ENCODE data around the gene CDKN2C. TPM values are rescaled to one million over a fixed set of nuclear protein-coding genes. Genes with fewer than 3 reads are reported as not detected.
A peak's percentile ranks its signal among the peaks of the same experiment; 100 is the strongest.

Gene CDKN2C
- total and polyA plus RNA-seq, 10 of the 15 experiments (the other 5 are each of a cell fraction or from before 2014, with no cell fraction given): 3.3 to 11.7 (median 6.0) TPM

DNA sequence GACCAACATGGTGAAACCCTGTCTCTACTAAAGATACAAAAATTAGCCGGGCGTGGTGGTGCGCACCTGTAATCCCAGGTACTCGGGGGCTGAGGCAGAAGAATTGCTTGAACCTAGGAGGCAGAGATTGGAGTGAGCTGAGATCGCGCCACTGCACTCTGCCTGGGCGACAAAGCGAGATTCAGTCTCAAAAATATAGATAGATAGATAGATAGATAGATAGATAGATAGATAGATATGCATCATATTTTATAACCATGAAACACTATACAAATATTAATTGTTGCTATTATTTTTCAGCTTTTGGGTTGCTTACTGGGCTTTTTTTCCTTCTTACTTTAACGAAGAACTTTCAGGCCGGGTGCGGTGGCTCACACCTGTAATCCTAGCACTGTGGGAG, 5.2 kb upstream of the CDKN2C start:
- Histone ChIP-seq H4K20me1 (ENCODE audit: control insufficient read depth, insufficient read depth) (no peaks in the 10 kb centered on the region), H3K9me3 (replicated peaks; ENCODE audit: control insufficient read depth, insufficient read depth, low read length) (no peaks in the 10 kb centered on the region), H3K36me3 (ENCODE audit: control insufficient read depth in 2 of 2, insufficient read depth in 2 of 2, low read length in 1 of 2) (no peaks in the 10 kb centered on the region), H3K9ac (ENCODE audit: control insufficient read depth, insufficient read depth, low read length) (no peak overlapping the region), H2AFZ (ENCODE audit: control insufficient read depth, low read depth, low read length) (no peak overlapping the region), H3K79me2 (ENCODE audit: control insufficient read depth, insufficient read depth, low read length) (peaks cover 16% of the 10 kb centered on the region), H3K4me1 (ENCODE audit: control insufficient read depth, insufficient read depth, low read length) (no peaks in the 10 kb centered on the region; the same call in 1 of the 2 replicates), H3K27me3 (replicated peaks in 1 of 2; ENCODE audit: control insufficient read depth in 2 of 2, insufficient read depth in 2 of 2, low read length in 1 of 2) (no peaks in the 10 kb centered on the region), H3K4me3 (no peak overlapping the region), H3K4me2 (ENCODE audit: control insufficient read depth, insufficient read depth) (no peak overlapping the region), H3K27ac (ENCODE audit: control insufficient read depth, insufficient read depth) (no peak overlapping the region)
- no peak for DNase-seq (ENCODE audit: low read depth, low spot score)
- ChIA-PET CTCF (no interaction called here), POLR2A (no interaction called here), RAD21 (ENCODE audit: unreplicated experiment) (no interaction called here), SMC1A (ENCODE audit: uncharacterized antibody, unreplicated experiment) (no interaction called here)
- intact Hi-C loops (cut with micrococcal nuclease; ENCODE audit: unreplicated experiment) (loop anchor here (5.0 kb wide), 1 partner anchor 33 kb away; no protein-coding TSS in a partner anchor), in situ Hi-C loops (cut with MboI) (no loop called here)
- no peak for FAIRE-seq
- BruUV-seq (replicated peaks): no TSS peak
- no peak for ATAC-seq
- TF ChIP-seq TARDBP (IDR thresholded peaks at IDR 0.05; ENCODE audit: borderline replicate concordance) (no peak), NRF1 (conservative IDR thresholded peaks at IDR 0.05; ENCODE audit: low read depth, low read length) (no peak), CHD2 (IDR thresholded peaks at IDR 0.05; ENCODE audit: borderline replicate concordance, low read depth, low read length) (no peak), YY1 (IDR thresholded peaks at IDR 0.05; ENCODE audit: low read depth, low read length) (no peak), MYB (IDR thresholded peaks at IDR 0.05; ENCODE audit: borderline replicate concordance, low read depth, low read length) (no peak), HDAC6 (IDR thresholded peaks at IDR 0.05; ENCODE audit: unreplicated experiment) (no peak)
- TF ChIP-seq, protein P1, sequence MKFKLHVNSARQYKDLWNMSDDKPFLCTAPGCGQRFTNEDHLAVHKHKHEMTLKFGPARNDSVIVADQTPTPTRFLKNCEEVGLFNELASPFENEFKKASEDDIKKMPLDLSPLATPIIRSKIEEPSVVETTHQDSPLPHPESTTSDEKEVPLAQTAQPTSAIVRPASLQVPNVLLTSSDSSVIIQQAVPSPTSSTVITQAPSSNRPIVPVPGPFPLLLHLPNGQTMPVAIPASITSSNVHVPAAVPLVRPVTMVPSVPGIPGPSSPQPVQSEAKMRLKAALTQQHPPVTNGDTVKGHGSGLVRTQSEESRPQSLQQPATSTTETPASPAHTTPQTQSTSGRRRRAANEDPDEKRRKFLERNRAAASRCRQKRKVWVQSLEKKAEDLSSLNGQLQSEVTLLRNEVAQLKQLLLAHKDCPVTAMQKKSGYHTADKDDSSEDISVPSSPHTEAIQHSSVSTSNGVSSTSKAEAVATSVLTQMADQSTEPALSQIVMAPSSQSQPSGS (IDR thresholded peaks at IDR 0.05; ENCODE audit: low read length): no peak
- 87% methylated on average over 11 of the region's 11 CpGs for WGBS (ENCODE audit: insufficient coverage, insufficient replicate concordance, low lambda C conversion rate, missing lambda C conversion rate)

GRCh38 chr1:50966991-50967390, 3.1 kb upstream of the CDKN2C start:
- CTCF ChIA-PET: no interaction called here
- RAD21 ChIA-PET (ENCODE audit: unreplicated experiment): no interaction called here

More at GRCh38 chr1:50966991-50967390, 3.1 kb upstream of the CDKN2C start:
- H2AFZ ChIP-seq (ENCODE audit: control insufficient read depth, low read depth, low read length): peak overlapping the region; percentile 35; the same call in 1 of the 2 replicates
- no peaks in the 10 kb centered on the region; the same call in 1 of the 2 replicates for H3K4me1 ChIP-seq (ENCODE audit: control insufficient read depth, insufficient read depth, low read length)
- peak overlapping the region; percentile 92; the same call in 1 of the 2 replicates for H3K27ac ChIP-seq (ENCODE audit: control insufficient read depth, insufficient read depth)
- peak overlapping the region; percentile 57; the same call in 1 of the 2 replicates for H3K9ac ChIP-seq (ENCODE audit: control insufficient read depth, insufficient read depth, low read length)
- in situ Hi-C loops (cut with MboI) (no loop called here), intact Hi-C loops (cut with micrococcal nuclease; ENCODE audit: unreplicated experiment) (loop anchor here (5.0 kb wide), 1 partner anchor 35 kb away; no protein-coding TSS in a partner anchor)
- no peaks in the 10 kb centered on the region for H3K27me3 ChIP-seq (replicated peaks in 1 of 2; ENCODE audit: control insufficient read depth in 2 of 2, insufficient read depth in 2 of 2, low read length in 1 of 2)
- no peak for TF ChIP-seq DPF2 (IDR thresholded peaks at IDR 0.05)
- TF ChIP-seq, protein P2, sequence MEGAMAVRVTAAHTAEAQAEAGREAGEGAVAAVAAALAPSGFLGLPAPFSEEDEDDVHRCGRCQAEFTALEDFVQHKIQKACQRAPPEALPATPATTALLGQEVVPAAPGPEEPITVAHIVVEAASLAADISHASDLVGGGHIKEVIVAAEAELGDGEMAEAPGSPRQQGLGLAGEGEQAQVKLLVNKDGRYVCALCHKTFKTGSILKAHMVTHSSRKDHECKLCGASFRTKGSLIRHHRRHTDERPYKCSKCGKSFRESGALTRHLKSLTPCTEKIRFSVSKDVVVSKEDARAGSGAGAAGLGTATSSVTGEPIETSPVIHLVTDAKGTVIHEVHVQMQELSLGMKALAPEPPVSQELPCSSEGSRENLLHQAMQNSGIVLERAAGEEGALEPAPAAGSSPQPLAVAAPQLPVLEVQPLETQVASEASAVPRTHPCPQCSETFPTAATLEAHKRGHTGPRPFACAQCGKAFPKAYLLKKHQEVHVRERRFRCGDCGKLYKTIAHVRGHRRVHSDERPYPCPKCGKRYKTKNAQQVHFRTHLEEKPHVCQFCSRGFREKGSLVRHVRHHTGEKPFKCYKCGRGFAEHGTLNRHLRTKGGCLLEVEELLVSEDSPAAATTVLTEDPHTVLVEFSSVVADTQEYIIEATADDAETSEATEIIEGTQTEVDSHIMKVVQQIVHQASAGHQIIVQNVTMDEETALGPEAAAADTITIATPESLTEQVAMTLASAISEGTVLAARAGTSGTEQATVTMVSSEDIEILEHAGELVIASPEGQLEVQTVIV (IDR thresholded peaks at IDR 0.05; ENCODE audit: borderline replicate concordance, partially characterized antibody): no peak
- TF ChIP-seq, protein P1 (IDR thresholded peaks at IDR 0.05; ENCODE audit: low read length): no peak
- TF ChIP-seq ZNF384 (IDR thresholded peaks at IDR 0.05; ENCODE audit: borderline replicate concordance, low read depth, low read length): no peak
- TF ChIP-seq KDM1A (IDR thresholded peaks at IDR 0.05; ENCODE audit: borderline replicate concordance): no peak
- ATAC-seq (no peak), DNase-seq (ENCODE audit: low read depth, low spot score) (no peak), FAIRE-seq (no peak)
- peak overlapping the region; percentile 85 for H3K4me2 ChIP-seq (ENCODE audit: control insufficient read depth, insufficient read depth)
- WGBS (ENCODE audit: insufficient coverage, insufficient replicate concordance, low lambda C conversion rate, missing lambda C conversion rate): 61% methylated on average over 3 of the region's 3 CpGs
- no peaks in the 10 kb centered on the region for H3K36me3 ChIP-seq (ENCODE audit: control insufficient read depth in 2 of 2, insufficient read depth in 2 of 2, low read length in 1 of 2)
- no peaks in the 10 kb centered on the region for H4K20me1 ChIP-seq (ENCODE audit: control insufficient read depth, insufficient read depth)
- H3K9me3 ChIP-seq (replicated peaks; ENCODE audit: control insufficient read depth, insufficient read depth, low read length): no peaks in the 10 kb centered on the region
- peak overlapping the region; percentile 99 for H3K4me3 ChIP-seq
- ChIA-PET SMC1A (ENCODE audit: uncharacterized antibody, unreplicated experiment) (no interaction called here), POLR2A (no interaction called here)
- no TSS peak for BruUV-seq (replicated peaks)
- H3K79me2 ChIP-seq (ENCODE audit: control insufficient read depth, insufficient read depth, low read length): peaks cover 36% of the 10 kb centered on the region
